ENCODE measurements around the gene LARP7.
"Not testable (repeated sequence)": the region's sequence is repeated elsewhere in the genome, so short reads cannot be mapped to it uniquely, and the experiment has no call there.

LARP7 gene

GRCh38 chr4:112636688-112637551 is at the start of gene LARP7, which contains the start of gene ZGRF1:
Gene LARP7 (plus strand): TSS chr4:112637143. CDS start chr4:112644670, 7,527 bp downstream.
Gene ZGRF1 (minus strand): TSS chr4:112636909. CDS start chr4:112633176, 3,733 bp downstream.
- DNase-seq = peak; percentile 92

- no peak for DNase-seq
Measured at GRCh38 chr4:112589206-112589605, 47.7 kb upstream of the LARP7 start.

GRCh38 chr4:112591593-112591992 is 45.4 kb upstream of the LARP7 start:
- DNase-seq = no peak

DNA sequence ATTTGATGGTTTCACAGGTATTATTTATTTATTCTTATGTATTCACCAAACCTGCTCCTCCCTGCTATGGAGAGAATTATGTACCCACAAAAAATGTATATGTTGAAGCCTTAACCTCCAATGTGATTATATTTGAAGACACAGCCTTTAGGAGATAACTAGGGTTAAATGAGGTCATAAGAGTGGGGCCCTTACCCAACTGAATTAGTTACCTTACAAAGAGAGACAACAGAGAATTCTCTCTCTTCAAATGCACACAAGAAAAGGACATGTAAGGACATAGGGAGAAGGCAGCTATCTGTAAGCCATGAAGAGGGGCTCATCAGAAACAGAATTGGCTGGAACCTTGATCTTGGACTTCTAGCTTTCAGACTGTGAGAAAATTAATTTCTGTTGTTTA is 44.2 kb upstream of the LARP7 start:
- no peak for DNase-seq

- no peak for DNase-seq
Measured at GRCh38 chr4:112593438-112594133, 43.4 kb upstream of the LARP7 start.

- DNase-seq = no peak
Measured at GRCh38 chr4:112594993-112595392, 42.0 kb upstream of the LARP7 start.

GRCh38 chr4:112604589-112604988 is 32.4 kb upstream of the LARP7 start:
- DNase-seq = no peak

GRCh38 chr4:112612814-112613213 is 24.1 kb upstream of the LARP7 start:
- not testable (repeated sequence) for DNase-seq

GRCh38 chr4:112616984-112617383 is 20.0 kb upstream of the LARP7 start:
- no peak for DNase-seq

DNA sequence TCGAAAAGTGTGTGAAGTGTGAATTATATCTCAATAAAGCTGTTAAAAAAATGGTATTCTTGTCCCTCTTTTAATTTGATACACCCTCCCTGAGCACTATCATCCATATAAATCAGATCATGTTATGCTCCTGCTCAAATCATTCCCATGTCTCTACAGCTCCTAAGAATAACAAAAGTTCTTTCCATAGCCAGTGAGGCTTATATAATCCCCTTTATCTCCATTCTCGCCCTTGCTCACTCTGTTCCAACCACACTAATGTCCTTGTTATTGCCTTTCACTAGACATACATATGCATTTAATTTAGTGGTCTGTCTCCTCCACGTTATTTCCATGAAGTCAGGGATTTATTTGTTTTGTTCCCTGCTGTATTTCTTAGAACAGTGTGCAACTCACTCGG is 10.7 kb upstream of the LARP7 start:
- DNase-seq = no peak

DNA sequence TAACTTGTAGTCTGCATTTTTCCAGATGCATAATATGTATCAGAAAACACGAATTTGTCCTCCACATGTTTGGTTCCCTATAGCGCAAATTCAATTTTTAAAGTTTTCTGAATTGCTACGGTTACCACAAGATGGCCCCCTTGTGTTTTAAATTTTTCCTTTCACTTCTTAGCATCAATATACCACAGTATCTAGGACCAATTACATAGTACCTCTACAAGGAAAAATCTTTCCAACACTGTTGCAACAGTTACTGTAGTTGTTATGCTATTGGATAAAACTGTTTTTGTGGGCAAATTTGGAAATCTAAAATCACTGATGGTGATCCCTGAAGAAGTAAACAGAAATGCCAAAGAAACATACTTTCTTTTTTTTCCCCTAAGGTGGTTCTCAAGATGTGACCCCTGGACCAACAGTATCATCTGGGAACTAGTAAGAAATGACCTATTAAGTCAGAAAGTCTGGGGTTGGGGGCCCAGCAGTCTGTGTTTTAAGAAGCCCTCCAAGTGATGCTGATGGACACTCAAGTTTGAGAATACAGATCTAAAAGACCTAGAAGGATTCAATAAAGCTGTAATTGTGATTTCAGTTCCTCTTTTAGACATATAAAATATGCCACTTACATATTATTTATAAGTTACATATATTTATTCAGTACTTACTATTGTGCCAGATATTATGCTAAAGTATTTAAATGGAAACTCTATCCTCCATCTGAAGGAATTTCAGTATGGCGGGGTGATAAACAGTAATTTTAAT is 3.3 kb upstream of the LARP7 start:
- no peak for DNase-seq

DNA sequence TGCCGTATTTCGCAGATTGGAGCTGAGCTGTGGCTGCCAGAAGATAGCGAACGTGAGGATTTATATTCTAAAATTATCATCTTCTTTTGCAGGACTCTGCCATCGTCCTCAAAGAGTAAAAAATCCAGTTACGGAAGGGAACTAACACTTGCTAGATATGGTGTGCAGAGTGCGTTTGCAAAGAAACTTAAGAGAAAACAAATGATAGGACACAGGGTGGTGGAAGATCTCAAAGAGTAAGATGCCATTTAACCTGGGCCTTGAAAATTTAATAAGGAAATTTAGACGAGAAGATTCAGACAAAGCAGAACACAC is 566 bp downstream of the LARP7 start:
- DNase-seq = no peak

DNA sequence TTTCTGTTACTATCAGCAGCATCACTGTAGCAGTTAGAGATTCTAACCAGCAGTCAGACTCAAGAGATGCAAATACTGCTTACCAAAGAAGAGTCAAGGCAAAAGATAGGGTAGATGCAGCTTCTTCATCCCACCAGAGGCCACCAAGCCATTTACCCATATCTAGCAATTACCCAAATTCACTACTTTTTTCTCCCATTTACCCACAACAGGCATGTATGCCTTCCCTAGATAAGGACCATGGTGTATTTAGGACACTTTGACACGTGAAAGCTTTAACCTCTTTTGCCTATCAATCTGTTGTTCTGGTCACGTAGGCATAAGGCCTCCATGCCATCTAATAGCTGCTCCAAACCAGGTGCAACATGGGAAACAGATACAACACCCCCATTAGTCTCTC is 5.6 kb downstream of the LARP7 start:
- DNase-seq = no peak

DNA sequence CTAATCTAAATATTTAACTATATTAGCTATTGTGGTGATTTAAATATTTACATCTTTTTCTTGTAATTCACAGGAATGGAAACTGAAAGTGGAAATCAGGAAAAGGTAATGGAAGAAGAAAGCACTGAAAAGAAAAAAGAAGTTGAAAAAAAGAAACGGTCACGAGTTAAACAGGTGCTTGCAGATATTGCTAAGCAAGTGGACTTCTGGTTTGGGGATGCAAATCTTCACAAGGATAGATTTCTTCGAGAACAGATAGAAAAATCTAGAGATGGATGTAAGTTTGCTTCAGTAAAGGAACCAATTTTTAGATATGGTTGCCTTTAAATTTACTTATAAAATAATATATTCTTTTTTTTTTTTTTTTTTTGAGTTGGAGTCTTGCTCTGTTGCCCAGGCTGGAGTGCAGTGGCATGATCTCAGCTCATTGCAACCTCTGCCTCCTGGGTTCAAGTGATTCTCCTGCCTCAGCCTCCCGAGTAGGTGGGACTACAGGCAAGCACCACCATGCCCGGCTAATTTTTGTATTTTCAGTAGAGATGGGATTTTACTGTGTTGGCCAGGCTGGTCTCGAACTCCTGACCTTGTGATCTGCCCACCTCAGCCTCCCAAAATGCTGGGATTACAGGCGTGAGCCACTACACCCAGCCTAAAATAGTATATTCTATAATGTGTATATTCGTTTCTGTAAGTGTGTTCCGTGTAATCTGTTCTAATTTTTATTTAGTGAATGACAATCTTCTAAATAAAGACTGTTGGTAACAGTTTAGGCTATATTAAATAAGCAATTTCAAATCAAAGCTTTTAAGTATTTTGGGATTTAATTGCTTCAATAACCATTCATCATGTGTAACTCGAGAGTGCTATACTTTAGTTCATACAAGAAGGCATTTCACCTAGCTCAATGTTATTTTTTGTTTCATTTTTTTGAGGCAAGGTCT is 7.9 kb downstream of the LARP7 start:
- not testable (repeated sequence) for DNase-seq

DNA sequence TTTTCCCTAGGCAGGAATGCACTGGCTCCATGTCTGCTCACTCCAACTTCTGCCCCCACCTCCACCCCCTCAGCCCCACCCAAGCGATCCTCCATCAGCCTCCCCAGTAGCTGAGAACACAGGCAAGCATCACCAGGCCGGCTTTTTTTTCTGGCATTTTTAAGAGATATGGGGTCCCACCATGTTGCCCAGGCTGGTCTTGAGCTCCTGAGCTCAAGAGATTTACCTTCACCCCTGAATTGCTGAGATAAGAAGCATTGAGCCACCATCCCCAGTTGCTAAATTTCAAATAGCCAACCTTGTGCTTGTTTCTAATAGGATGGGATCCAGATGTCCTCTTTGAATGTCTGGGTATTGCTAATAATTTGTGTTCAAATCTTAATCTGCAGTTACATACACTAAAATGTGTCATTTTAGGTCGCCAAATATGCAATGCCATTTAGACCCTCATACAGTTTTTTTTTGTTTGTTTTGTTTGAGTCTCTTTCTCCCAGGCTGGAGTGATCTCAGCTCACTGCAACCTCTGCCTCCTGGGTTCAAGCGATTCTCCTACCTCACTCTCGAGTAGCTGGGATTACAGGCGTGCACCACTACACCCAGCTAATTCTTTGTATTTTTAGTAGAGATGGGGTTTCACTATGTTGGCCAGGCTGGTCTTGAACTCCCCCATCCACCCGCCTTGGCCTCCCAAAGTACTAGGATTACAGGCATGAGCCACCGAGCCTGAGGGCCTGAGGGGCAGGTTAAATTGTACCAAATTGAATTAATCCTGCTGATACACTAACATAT is 8.8 kb downstream of the LARP7 start:
- no peak for DNase-seq

DNA sequence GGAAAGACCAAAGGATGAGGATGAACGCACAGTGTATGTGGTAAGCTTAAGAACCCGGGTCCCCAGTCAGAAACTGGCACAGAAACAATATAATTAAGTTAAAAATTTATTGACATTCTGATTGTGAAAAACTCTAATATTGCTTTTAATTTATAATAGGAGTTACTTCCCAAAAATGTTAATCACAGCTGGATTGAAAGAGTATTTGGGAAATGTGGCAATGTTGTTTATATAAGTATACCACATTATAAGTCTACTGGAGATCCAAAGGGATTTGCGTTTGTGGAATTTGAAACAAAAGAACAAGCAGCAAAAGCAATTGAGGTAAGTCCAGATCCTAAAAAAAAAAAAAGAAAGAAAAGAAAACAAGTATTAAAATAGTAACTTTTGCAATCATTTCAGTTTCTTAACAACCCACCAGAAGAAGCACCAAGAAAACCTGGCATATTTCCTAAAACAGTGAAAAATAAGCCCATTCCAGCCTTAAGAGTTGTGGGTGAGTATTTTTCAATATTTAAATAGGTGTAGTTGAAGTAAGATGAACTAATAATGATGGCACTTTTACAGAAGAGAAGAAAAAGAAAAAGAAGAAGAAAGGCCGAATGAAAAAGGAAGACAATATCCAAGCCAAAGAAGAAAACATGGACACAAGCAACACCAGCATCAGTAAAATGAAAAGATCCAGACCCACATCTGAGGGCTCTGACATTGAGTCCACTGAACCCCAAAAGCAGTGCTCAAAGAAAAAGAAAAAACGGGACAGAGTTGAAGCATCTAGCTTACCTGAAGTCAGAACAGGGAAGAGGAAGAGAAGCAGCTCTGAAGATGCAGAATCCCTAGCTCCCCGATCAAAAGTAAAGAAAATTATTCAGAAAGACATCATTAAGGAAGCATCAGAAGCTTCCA is 9.9 kb downstream of the LARP7 start:
- DNase-seq = no peak

- DNase-seq = no peak
Measured at GRCh38 chr4:112647785-112648184, 10.8 kb downstream of the LARP7 start.

GRCh38 chr4:112648263-112649054 is 11.5 kb downstream of the LARP7 start:
- no peak for DNase-seq

GRCh38 chr4:112649055-112649408 is 12.1 kb downstream of the LARP7 start:
- DNase-seq = no peak

DNA sequence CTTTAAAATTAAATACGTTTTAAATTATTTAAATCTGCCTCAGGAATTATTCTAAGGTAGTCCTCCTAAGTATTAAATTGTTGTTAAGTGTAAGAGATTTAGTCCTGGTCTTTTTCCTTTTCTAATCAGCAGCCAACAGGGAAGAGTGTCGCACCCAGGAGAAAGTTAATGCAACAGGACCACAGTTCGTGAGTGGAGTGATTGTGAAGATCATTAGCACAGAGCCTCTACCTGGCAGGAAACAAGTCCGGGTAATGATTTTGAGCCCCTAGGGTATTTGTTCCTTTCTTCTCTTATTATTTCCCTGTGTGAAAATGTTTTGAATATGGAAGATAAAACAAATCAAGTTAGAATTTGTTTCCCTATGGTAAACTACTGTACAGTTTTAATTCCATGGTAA is 13.4 kb downstream of the LARP7 start:
- no peak for DNase-seq

Measured in NCI-H1417 treated with DMSO at 0.1 percent for 48 hours (cell line).